Measurements from ENCODE around the gene KSR2.

Gene KSR2

GRCh38 chr12:117890644-117891043 is 78.1 kb downstream of the KSR2 start:
- Histone ChIP-seq H3K27me3 (no peaks in the 10 kb centered on the region), H3K36me3 (no peaks in the 10 kb centered on the region), H3K9me3 (no peaks in the 10 kb centered on the region), H3K4me3 (ENCODE audit: low read depth in 1 of 2, low read length in 1 of 2) (no peak overlapping the region), H3K27ac (no peak overlapping the region), H3K4me1 (ENCODE audit: control insufficient read depth in 1 of 2, insufficient read depth in 1 of 2, low read depth in 1 of 2, low read length in 1 of 2) (no peaks in the 10 kb centered on the region)
- no peak for TF ChIP-seq CTCF (IDR thresholded peaks at IDR 0.05)

- no peaks in the 10 kb centered on the region for H3K27me3 ChIP-seq
- no peak overlapping the region for H3K4me3 ChIP-seq (ENCODE audit: low read depth in 1 of 2, low read length in 1 of 2)
- no peak for TF ChIP-seq CTCF (IDR thresholded peaks at IDR 0.05)
These were observed 78.7 kb downstream of the KSR2 start for GRCh38 chr12:117890137-117890536.

GRCh38 chr12:117889098-117889497 is 79.7 kb downstream of the KSR2 start:
- H3K4me1 ChIP-seq (ENCODE audit: control insufficient read depth in 1 of 2, insufficient read depth in 1 of 2, low read depth in 1 of 2, low read length in 1 of 2), result no peaks in the 10 kb centered on the region
- no peaks in the 10 kb centered on the region for H3K36me3 ChIP-seq
- no peaks in the 10 kb centered on the region for H3K9me3 ChIP-seq
- TF ChIP-seq CTCF (IDR thresholded peaks at IDR 0.05), result no peak
- no peak overlapping the region for H3K4me3 ChIP-seq (ENCODE audit: low read depth in 1 of 2, low read length in 1 of 2)
- no peak overlapping the region for H3K27ac ChIP-seq
- no peaks in the 10 kb centered on the region for H3K27me3 ChIP-seq

More at GRCh38 chr12:117890137-117890536, 78.7 kb downstream of the KSR2 start:
- H3K4me1 ChIP-seq (ENCODE audit: control insufficient read depth in 1 of 2, insufficient read depth in 1 of 2, low read depth in 1 of 2, low read length in 1 of 2), result no peaks in the 10 kb centered on the region
- H3K36me3 ChIP-seq, result no peaks in the 10 kb centered on the region
- H3K27ac ChIP-seq, result no peak overlapping the region
- H3K9me3 ChIP-seq, result no peaks in the 10 kb centered on the region

GRCh38 chr12:117885211-117885610 is 83.6 kb downstream of the KSR2 start:
- H3K27ac ChIP-seq, result no peak overlapping the region
- no peaks in the 10 kb centered on the region for H3K4me1 ChIP-seq (ENCODE audit: control insufficient read depth in 1 of 2, insufficient read depth in 1 of 2, low read depth in 1 of 2, low read length in 1 of 2)
- H3K36me3 ChIP-seq, result no peaks in the 10 kb centered on the region
- H3K9me3 ChIP-seq, result no peaks in the 10 kb centered on the region
- no peaks in the 10 kb centered on the region for H3K27me3 ChIP-seq
- no peak overlapping the region for H3K4me3 ChIP-seq (ENCODE audit: low read depth in 1 of 2, low read length in 1 of 2)
- TF ChIP-seq CTCF (IDR thresholded peaks at IDR 0.05), result no peak

GRCh38 chr12:117884161-117884560 is 84.6 kb downstream of the KSR2 start:
- Histone ChIP-seq H3K36me3 (no peaks in the 10 kb centered on the region), H3K27ac (no peak overlapping the region), H3K9me3 (no peaks in the 10 kb centered on the region), H3K4me3 (ENCODE audit: low read depth in 1 of 2, low read length in 1 of 2) (no peak overlapping the region), H3K27me3 (no peaks in the 10 kb centered on the region), H3K4me1 (ENCODE audit: control insufficient read depth in 1 of 2, insufficient read depth in 1 of 2, low read depth in 1 of 2, low read length in 1 of 2) (no peaks in the 10 kb centered on the region)
- no peak for TF ChIP-seq CTCF (IDR thresholded peaks at IDR 0.05)

- no peak for TF ChIP-seq CTCF (IDR thresholded peaks at IDR 0.05)
- Histone ChIP-seq H3K27ac (no peak overlapping the region), H3K27me3 (peaks cover 13% of the 10 kb centered on the region)
These were observed 86.1 kb downstream of the KSR2 start for GRCh38 chr12:117882603-117883184.

More at GRCh38 chr12:117882603-117883184, 86.1 kb downstream of the KSR2 start:
- Histone ChIP-seq H3K4me3 (ENCODE audit: low read depth in 1 of 2, low read length in 1 of 2) (no peak overlapping the region), H3K4me1 (ENCODE audit: control insufficient read depth in 1 of 2, insufficient read depth in 1 of 2, low read depth in 1 of 2, low read length in 1 of 2) (no peaks in the 10 kb centered on the region), H3K9me3 (no peaks in the 10 kb centered on the region), H3K36me3 (no peaks in the 10 kb centered on the region)

Data from neutrophil (primary cell).